GM19328 (cell line): ENCODE data around the gene CLMP.
"Not testable (repeated sequence)": the region's sequence is repeated elsewhere in the genome, so short reads cannot be mapped to it uniquely, and the experiment has no call there.

Experiments used
- ATAC-seq: cut with Tn5 transposase; IDR thresholded peaks from one replicate; pipeline ENCODE4 v1.9.1; 2021; ENCODE audit warnings: mild to moderate bottlenecking, moderate library complexity; ENCODE audit not compliant: unreplicated experiment

Gene CLMP

DNA sequence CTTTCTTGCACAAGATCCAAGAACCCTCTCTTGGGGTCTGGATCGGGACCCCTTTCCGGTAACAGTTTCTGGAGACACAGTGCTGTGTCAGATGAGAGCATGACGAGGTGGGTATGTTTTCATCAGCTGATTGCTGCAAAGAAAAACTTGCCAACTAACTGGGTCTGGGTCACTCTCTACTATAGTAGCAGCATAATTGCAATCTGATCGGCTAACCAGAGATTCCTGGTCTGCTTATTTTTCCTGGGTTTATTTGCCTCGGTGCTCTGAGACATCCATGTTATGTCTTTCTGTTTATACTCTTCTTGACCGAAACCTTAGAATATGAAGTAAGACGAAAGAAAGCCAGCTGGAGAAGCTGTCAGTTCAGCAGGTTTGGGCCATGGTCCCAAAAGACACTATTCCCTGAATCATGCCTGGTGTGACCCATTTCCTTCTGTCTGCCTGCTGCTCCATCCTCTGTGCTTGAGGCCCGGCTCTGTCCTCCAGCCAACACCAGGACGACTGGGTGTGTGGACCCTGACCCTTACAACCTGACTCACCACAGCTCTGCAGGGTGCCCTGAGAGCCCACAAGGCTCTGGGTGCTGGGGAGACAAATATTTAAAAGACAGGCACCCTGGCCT, 24.1 kb upstream of the CLMP start:
- no peak for ATAC-seq

GRCh38 chr11:123218451-123218850, 23.4 kb upstream of the CLMP start:
- ATAC-seq: no peak

DNA sequence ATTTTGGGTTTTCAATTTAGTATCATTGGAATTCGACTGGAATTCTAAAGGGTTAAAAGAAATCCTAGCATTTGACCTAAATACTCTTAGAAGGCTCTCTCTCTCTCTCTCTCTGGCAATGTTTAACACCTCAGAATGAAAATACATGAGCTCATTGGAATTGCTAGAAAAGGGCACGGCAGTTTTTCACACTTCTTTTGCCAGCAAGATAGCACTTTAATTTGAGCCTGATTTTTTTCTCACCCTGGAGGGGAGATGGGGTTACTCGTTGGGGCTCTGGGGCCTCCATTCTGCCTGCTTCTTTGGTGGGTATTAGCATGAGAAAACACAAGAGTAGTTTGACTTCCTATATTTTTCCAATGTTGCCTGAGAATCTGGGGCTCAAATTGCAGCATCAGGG, 22.8 kb upstream of the CLMP start:
- no peak for ATAC-seq

GRCh38 chr11:123216249-123216648, 21.2 kb upstream of the CLMP start:
- no peak for ATAC-seq

- ATAC-seq: no peak
Measured at GRCh38 chr11:123214940-123215339, 19.9 kb upstream of the CLMP start.

GRCh38 chr11:123214396-123214795, 19.3 kb upstream of the CLMP start:
- ATAC-seq: no peak

- ATAC-seq: no peak
Measured at GRCh38 chr11:123213307-123213771, 18.3 kb upstream of the CLMP start.

GRCh38 chr11:123212406-123212805, 17.4 kb upstream of the CLMP start:
- no peak for ATAC-seq

DNA sequence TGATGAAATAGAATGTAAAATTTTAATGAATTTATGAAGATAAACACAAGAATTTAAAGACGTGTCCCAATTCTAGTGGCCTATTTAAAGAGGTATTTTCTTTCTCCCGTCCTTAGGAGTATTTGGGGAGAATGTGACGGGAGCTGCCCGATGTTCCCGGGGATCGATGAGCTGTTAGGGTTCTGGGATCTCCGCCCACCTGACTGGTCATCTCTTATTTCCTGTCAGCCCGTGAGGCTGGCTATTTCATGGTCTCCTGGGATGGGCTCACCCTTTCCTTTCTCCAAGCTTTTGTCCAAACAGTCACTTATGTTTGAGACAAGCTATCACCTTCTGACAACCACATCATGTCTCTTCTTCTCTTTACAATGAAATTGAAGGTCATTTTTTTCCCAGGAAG, 16.9 kb upstream of the CLMP start:
- ATAC-seq: no peak

DNA sequence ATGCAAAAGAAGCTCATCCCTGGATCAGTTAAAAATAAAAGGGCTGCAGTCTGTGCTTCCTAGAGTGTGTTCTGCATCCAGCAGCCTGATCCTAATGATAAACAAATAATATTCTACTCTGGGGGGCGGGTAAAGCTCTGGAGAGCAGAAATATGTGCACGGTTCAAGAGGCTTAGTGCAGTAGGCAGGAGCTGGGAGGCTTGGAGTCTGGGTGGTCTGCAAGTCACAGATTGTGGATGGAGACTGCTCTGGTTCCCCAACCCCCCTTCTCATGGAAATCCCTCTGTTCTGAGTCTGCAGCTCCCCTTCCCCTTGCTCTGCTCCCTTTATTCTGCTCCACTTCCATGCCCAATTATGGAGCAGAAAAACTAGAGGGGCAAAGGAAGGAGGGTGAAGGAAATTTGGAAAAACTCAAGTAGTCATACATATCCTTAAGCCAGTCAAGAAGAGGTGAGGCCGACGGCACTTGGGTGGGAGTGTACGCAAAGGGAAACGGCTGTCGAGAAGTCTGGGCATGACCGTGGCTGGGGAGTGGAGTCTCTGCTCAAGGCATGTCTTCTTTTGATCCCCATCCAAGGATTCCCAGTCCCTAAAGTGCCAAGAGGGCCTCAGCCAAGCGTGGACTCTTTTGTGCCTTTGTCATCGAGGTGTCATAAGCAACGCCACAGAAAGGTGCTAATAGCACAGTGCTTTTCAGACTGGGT, 16.3 kb upstream of the CLMP start:
- ATAC-seq: no peak

- ATAC-seq: no peak
Measured at GRCh38 chr11:123209591-123209990, 14.5 kb upstream of the CLMP start.

- ATAC-seq: no peak
Measured at GRCh38 chr11:123206791-123207434, 11.9 kb upstream of the CLMP start.

DNA sequence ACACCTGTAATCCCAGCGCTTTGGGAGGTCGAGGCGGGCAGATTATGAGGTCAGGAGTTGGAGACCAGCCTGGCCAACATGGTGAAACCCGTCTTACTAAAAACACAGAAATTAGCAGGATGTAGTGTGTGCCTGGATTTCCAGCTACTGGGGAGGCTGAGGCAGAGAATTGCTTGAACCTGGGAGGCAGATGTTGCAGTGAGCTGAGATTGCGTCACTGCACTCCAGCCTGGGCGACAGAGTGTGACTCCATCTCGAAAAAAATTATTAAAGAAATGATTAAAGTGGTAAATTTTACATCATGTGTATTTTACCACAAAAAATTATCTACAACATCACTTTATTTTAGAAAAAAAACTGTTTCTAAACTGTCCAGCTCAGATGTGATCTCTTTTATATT, 11.0 kb upstream of the CLMP start:
- ATAC-seq: not testable (repeated sequence)

GRCh38 chr11:123203934-123204333, 8.9 kb upstream of the CLMP start:
- no peak for ATAC-seq

DNA sequence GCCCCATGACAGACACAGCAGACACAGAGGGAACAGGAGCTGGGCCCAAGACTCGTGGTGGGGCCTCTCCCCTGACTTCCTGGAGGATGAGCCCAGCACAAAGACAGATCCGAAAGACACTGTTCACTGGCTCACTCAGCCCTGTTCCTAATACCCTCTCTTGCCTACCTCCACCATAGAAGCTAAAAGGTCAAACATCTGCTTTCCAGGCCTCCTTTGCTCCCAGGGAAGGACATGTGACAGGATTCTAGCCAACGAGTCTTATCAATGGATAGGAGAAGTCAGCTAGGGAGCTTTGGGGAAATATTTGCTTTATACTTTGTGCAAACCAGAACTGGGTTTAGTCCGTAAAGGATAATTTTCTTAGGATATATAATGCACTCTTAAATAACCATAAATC, 8.4 kb upstream of the CLMP start:
- ATAC-seq: no peak

DNA sequence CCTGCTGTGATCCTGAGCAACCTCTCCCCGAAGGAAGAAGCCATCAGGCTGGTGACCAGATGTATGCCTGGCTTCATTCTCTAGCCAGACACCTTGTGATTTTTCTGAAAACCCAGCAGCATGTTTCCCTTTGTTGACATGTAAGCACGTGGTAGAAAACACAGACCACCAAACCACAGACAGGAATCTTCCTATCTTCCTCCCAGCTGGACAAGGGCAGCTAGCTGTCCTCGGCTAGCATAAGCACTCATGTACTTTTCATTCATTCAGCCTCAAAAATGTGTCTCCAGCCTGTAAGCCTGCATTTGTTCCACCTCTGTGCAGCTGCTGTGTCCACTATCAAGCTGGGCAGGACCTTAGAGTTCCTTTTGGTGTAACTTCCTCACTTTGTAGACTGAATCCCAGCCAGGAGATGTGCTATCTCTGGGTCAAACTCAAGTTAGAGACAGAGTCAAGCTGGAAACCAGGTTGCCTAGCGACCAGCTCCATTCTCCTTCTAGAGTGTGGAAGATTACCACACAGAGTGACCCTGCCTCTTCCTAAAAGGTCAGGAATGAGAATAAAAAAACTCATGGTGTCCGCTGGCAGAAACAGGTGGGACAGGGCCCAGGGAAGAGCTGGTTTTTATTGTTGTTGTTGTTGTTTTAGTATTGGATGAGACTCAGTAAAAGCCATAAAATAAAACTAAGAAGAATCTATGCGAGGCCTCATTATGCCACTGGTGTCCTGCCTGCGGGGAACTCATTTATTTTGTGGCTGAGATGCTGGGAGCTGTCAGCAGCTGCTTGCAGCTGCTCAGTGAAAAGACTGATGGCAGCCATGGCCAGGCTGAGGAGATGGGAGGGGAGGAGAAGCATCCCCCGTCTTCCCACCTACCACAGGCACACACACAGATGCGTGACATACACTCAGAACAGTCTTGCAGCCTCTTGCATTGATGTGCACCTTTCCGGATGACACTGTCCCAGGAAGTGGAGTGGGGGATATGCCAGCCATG, 7.4 kb upstream of the CLMP start:
- ATAC-seq: no peak

GRCh38 chr11:123200264-123200663, 5.2 kb upstream of the CLMP start:
- ATAC-seq: no peak

GRCh38 chr11:123197711-123198110, 2.7 kb upstream of the CLMP start:
- no peak for ATAC-seq

GRCh38 chr11:123196060-123196714, 1.1 kb upstream of the CLMP start:
- ATAC-seq: no peak
